ENCODE measurements around the gene IL17RE. TPM values are rescaled to one million over a fixed set of nuclear protein-coding genes. Genes with fewer than 3 reads are reported as not detected.

Gene IL17RE
- total and polyA plus RNA-seq, 2 donors (not counting 3 experiments of a cell fraction or from before 2014, with no cell fraction given) = 1.2 to 1.3 TPM

DNA sequence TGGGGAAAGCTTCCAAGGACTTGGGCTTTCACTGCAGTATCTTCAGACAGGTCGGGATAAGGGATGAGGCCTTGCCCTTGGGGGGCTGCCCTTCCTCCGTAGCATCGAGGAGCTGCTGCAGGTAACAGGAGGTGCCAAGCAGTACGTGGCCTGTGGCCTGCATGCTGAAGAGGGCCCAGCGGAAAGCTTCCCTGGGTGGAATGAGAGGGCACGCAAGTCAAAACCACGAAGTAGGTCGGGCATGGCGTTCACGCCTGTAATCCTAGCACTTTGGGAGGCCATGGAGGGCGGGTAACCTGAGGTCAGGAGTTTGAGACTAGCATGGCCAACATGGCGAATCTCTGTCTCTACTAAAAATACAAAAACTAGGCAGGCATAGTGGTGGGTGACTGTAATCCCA, 35.5 kb upstream of the IL17RE start:
- intact Hi-C loops (cut with micrococcal nuclease) = no loop called here
- ChIA-PET POLR2A (no interaction called here), CTCF (no interaction called here)
- no peak overlapping the region for H3K4me3 ChIP-seq (replicated peaks in 1 of 3; ENCODE audit: insufficient read depth in 1 of 3, low read depth in 1 of 3, low read length in 3 of 3)
- no peaks in the 10 kb centered on the region for H4K20me1 ChIP-seq (replicated peaks; ENCODE audit: control insufficient read depth, extremely low read depth, insufficient read depth, low read length)
- H2AFZ ChIP-seq (ENCODE audit: low read depth, low read length) = no peak overlapping the region
- H3K4me2 ChIP-seq (ENCODE audit: insufficient read depth, low read length) = no peak overlapping the region
- no peaks in the 10 kb centered on the region for H3K27me3 ChIP-seq (ENCODE audit: control insufficient read depth in 2 of 2, insufficient read depth in 2 of 2, low read length in 2 of 2)
- no peak for DNase-seq (ENCODE audit: low read depth, low spot score)
- H3K9me3 ChIP-seq (replicated peaks; ENCODE audit: control insufficient read depth, insufficient read depth, low read length) = no peaks in the 10 kb centered on the region
- H3K9ac ChIP-seq (replicated peaks; ENCODE audit: extremely low read depth, insufficient read depth, low read length) = no peak overlapping the region
- FAIRE-seq = no peak
- no peaks in the 10 kb centered on the region for H3K36me3 ChIP-seq (ENCODE audit: control insufficient read depth in 2 of 2, extremely low read depth in 1 of 2, insufficient read depth in 2 of 2, low read length in 2 of 2)
- TF ChIP-seq MYC (IDR thresholded peaks at IDR 0.05; ENCODE audit: low read depth, low read length) = no peak
- TF ChIP-seq EZH2 (IDR thresholded peaks at IDR 0.05; ENCODE audit: borderline replicate concordance, low read depth, low read length, severe bottlenecking) = no peak
- no peak for TF ChIP-seq JUN (IDR thresholded peaks at IDR 0.05; ENCODE audit: borderline replicate concordance, insufficient read depth, insufficient read length, low read depth)
- TF ChIP-seq FOS (IDR thresholded peaks at IDR 0.05; ENCODE audit: borderline replicate concordance, insufficient read depth, low read length) = no peak
- no peak for TF ChIP-seq GATA2 (IDR thresholded peaks at IDR 0.05; ENCODE audit: insufficient read depth, insufficient read length, low read depth, low read length)
- TF ChIP-seq POLR2AphosphoS5 (IDR thresholded peaks at IDR 0.05; ENCODE audit: insufficient read depth, low read depth, low read length) = no peak
- TF ChIP-seq, protein P1, sequence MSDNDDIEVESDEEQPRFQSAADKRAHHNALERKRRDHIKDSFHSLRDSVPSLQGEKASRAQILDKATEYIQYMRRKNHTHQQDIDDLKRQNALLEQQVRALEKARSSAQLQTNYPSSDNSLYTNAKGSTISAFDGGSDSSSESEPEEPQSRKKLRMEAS (IDR thresholded peaks at IDR 0.05; ENCODE audit: insufficient read depth, insufficient read length) = no peak
- TF ChIP-seq POLR2A (IDR thresholded peaks at IDR 0.05; ENCODE audit: low read depth, low read length) = no peak
- TF ChIP-seq, protein P2, sequence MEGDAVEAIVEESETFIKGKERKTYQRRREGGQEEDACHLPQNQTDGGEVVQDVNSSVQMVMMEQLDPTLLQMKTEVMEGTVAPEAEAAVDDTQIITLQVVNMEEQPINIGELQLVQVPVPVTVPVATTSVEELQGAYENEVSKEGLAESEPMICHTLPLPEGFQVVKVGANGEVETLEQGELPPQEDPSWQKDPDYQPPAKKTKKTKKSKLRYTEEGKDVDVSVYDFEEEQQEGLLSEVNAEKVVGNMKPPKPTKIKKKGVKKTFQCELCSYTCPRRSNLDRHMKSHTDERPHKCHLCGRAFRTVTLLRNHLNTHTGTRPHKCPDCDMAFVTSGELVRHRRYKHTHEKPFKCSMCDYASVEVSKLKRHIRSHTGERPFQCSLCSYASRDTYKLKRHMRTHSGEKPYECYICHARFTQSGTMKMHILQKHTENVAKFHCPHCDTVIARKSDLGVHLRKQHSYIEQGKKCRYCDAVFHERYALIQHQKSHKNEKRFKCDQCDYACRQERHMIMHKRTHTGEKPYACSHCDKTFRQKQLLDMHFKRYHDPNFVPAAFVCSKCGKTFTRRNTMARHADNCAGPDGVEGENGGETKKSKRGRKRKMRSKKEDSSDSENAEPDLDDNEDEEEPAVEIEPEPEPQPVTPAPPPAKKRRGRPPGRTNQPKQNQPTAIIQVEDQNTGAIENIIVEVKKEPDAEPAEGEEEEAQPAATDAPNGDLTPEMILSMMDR (IDR thresholded peaks at IDR 0.05; ENCODE audit: extremely low read depth in 1 of 2, insufficient read depth in 1 of 2, low read depth in 1 of 2, low read length in 2 of 2) = no peak
- no peaks in the 10 kb centered on the region for H3K9me1 ChIP-seq (replicated peaks; ENCODE audit: control insufficient read depth, extremely low read depth, insufficient read depth, low read length)
- H3K79me2 ChIP-seq (ENCODE audit: control insufficient read depth, insufficient read depth, low read length) = no peaks in the 10 kb centered on the region
- no TSS peak for BruUV-seq (replicated peaks)
- H3K27ac ChIP-seq (ENCODE audit: insufficient read depth, low read depth, low read length) = no peak overlapping the region
- dilution Hi-C loops (cut with MboI; ENCODE audit: extremely low pct_ligation_motif_present, low sequenced_read_pairs) = no loop called here
- no peaks in the 10 kb centered on the region for H3K4me1 ChIP-seq (ENCODE audit: control insufficient read depth, extremely low read depth, insufficient read depth, low read length)
